Measurements from ENCODE around the gene TMEM97. TPM values are rescaled to one million over a fixed set of nuclear protein-coding genes. Genes with fewer than 3 reads are reported as not detected.

Gene TMEM97
- total RNA-seq, 4 donors from 2014 or later, result 6.8 to 16.4 (median 13.0) TPM

- no peaks in the 10 kb centered on the region for H3K27me3 ChIP-seq
- peaks cover 40 to 100% (median 81%) of the 10 kb centered on the region in 3 donors for H3K36me3 ChIP-seq
- TF ChIP-seq CTCF (IDR thresholded peaks at IDR 0.05) (no peak), POLR2A (IDR thresholded peaks at IDR 0.05) (no peak)
- 90 to 94% methylated on average over 2 of the region's 2 CpGs for WGBS, 2 donors
- no peaks in the 10 kb centered on the region for H3K9me3 ChIP-seq
- no peak for DNase-seq
- intact Hi-C loops (cut with DNase I), result no loop called here
- peaks cover 5 to 26% (median 13%) of the 10 kb centered on the region in 3 donors for H3K4me1 ChIP-seq
- peak overlapping the region in 1 of 4 donors; percentile 70 for H3K27ac ChIP-seq
- H3K4me3 ChIP-seq, result no peak overlapping the region
Observed at GRCh38 chr17:28346199-28346580, 27.2 kb downstream of the TMEM97 start.

- H3K27me3 ChIP-seq, result no peaks in the 10 kb centered on the region
- H3K4me3 ChIP-seq, result no peak overlapping the region
- 49 to 59% methylated on average over 6 to 7 of the region's 7 CpGs for WGBS, 2 donors
- H3K27ac ChIP-seq, result peak overlapping the region in 3 of 4 donors; percentile 11 to 70 (median 51)
- no peaks in the 10 kb centered on the region for H3K9me3 ChIP-seq
- no peak for DNase-seq
- peak in 4 of 6 experiments; percentile 10 to 42 (median 29) for TF ChIP-seq CTCF (IDR thresholded peaks at IDR 0.05)
- TF ChIP-seq POLR2A (IDR thresholded peaks at IDR 0.05), result no peak
- H3K4me1 ChIP-seq, result peaks cover 5 to 26% (median 13%) of the 10 kb centered on the region in 3 donors
- intact Hi-C loops (cut with DNase I), result no loop called here
- H3K36me3 ChIP-seq, result peaks cover 38 to 100% (median 81%) of the 10 kb centered on the region in 3 donors
Observed at GRCh38 chr17:28346746-28347246, 27.8 kb downstream of the TMEM97 start.

- Histone ChIP-seq H3K27ac (peak overlapping the region in 3 of 4 donors; percentile 28 to 70 (median 51)), H3K4me3 (no peak overlapping the region), H3K4me1 (peaks cover 5 to 26% (median 13%) of the 10 kb centered on the region in 3 donors), H3K36me3 (peaks cover 35 to 100% (median 80%) of the 10 kb centered on the region in 3 donors), H3K9me3 (no peaks in the 10 kb centered on the region), H3K27me3 (no peaks in the 10 kb centered on the region)
- WGBS, 2 donors, result 68 to 100% methylated on average over 1 to 6 of the region's 8 CpGs
- intact Hi-C loops (cut with DNase I), result no loop called here
- TF ChIP-seq POLR2A (IDR thresholded peaks at IDR 0.05) (no peak), CTCF (IDR thresholded peaks at IDR 0.05) (no peak)
- DNase-seq, result no peak
Observed at GRCh38 chr17:28347261-28347891, 28.4 kb downstream of the TMEM97 start.

GRCh38 chr17:28348979-28349378, 30.0 kb downstream of the TMEM97 start:
- no peak for TF ChIP-seq CTCF (IDR thresholded peaks at IDR 0.05)
- TF ChIP-seq POLR2A (IDR thresholded peaks at IDR 0.05), result no peak
- intact Hi-C loops (cut with DNase I), result no loop called here
- no peaks in the 10 kb centered on the region for H3K9me3 ChIP-seq
- no peaks in the 10 kb centered on the region for H3K27me3 ChIP-seq
- H3K4me1 ChIP-seq, result peaks cover 5 to 20% (median 13%) of the 10 kb centered on the region in 3 donors
- H3K27ac ChIP-seq, result no peak overlapping the region
- peaks cover 42 to 100% (median 76%) of the 10 kb centered on the region in 3 donors for H3K36me3 ChIP-seq
- DNase-seq, result no peak
- 60% methylated on average over 1 of the region's 3 CpGs; no CpG with 5 or more reads in 1 of the 2 donors for WGBS, 2 donors
- no peak overlapping the region for H3K4me3 ChIP-seq

GRCh38 chr17:28350271-28350670, 31.3 kb downstream of the TMEM97 start:
- DNase-seq, result no peak
- TF ChIP-seq CTCF (IDR thresholded peaks at IDR 0.05), result no peak
- no peak for TF ChIP-seq POLR2A (IDR thresholded peaks at IDR 0.05)
- H3K4me3 ChIP-seq, result no peak overlapping the region
- no peaks in the 10 kb centered on the region for H3K9me3 ChIP-seq
- H3K4me1 ChIP-seq, result peaks cover 5 to 23% (median 13%) of the 10 kb centered on the region in 3 donors
- WGBS, 2 donors, result 83 to 87% methylated on average over 6 of the region's 7 CpGs
- H3K36me3 ChIP-seq, result peaks cover 37 to 100% (median 69%) of the 10 kb centered on the region in 3 donors
- H3K27ac ChIP-seq, result no peak overlapping the region
- no peaks in the 10 kb centered on the region for H3K27me3 ChIP-seq
- intact Hi-C loops (cut with DNase I), result no loop called here
